ENCODE results near the gene MLLT3. TPM values are rescaled to one million over a fixed set of nuclear protein-coding genes. Genes with fewer than 3 reads are reported as not detected.

MLLT3 gene
- total and polyA plus RNA-seq, 2 of the 8 experiments (the other 6 are each of a cell fraction or from before 2014, with no cell fraction given): 5.9 to 9.6 TPM

DNA sequence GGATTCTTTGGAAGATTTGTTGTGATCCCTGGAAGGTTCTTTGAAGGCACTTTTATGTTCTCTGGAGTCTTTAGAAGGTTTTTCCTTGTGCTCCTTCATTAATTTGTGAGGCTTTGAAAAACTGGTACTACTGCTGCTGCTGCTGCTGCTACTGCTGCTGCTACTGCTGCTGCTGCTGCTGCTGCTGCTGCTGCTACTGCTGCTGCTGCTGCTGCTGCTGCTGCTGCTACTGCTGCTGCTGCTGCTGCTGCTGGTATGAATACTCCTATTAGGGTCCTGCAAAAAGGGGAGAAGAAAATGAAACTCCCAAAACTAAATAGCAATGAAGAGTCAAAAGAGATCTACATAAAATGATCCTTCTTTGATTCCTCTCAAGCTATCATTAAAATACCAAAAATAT is 208.1 kb downstream of the MLLT3 start (continued):
- TF ChIP-seq, protein P1, sequence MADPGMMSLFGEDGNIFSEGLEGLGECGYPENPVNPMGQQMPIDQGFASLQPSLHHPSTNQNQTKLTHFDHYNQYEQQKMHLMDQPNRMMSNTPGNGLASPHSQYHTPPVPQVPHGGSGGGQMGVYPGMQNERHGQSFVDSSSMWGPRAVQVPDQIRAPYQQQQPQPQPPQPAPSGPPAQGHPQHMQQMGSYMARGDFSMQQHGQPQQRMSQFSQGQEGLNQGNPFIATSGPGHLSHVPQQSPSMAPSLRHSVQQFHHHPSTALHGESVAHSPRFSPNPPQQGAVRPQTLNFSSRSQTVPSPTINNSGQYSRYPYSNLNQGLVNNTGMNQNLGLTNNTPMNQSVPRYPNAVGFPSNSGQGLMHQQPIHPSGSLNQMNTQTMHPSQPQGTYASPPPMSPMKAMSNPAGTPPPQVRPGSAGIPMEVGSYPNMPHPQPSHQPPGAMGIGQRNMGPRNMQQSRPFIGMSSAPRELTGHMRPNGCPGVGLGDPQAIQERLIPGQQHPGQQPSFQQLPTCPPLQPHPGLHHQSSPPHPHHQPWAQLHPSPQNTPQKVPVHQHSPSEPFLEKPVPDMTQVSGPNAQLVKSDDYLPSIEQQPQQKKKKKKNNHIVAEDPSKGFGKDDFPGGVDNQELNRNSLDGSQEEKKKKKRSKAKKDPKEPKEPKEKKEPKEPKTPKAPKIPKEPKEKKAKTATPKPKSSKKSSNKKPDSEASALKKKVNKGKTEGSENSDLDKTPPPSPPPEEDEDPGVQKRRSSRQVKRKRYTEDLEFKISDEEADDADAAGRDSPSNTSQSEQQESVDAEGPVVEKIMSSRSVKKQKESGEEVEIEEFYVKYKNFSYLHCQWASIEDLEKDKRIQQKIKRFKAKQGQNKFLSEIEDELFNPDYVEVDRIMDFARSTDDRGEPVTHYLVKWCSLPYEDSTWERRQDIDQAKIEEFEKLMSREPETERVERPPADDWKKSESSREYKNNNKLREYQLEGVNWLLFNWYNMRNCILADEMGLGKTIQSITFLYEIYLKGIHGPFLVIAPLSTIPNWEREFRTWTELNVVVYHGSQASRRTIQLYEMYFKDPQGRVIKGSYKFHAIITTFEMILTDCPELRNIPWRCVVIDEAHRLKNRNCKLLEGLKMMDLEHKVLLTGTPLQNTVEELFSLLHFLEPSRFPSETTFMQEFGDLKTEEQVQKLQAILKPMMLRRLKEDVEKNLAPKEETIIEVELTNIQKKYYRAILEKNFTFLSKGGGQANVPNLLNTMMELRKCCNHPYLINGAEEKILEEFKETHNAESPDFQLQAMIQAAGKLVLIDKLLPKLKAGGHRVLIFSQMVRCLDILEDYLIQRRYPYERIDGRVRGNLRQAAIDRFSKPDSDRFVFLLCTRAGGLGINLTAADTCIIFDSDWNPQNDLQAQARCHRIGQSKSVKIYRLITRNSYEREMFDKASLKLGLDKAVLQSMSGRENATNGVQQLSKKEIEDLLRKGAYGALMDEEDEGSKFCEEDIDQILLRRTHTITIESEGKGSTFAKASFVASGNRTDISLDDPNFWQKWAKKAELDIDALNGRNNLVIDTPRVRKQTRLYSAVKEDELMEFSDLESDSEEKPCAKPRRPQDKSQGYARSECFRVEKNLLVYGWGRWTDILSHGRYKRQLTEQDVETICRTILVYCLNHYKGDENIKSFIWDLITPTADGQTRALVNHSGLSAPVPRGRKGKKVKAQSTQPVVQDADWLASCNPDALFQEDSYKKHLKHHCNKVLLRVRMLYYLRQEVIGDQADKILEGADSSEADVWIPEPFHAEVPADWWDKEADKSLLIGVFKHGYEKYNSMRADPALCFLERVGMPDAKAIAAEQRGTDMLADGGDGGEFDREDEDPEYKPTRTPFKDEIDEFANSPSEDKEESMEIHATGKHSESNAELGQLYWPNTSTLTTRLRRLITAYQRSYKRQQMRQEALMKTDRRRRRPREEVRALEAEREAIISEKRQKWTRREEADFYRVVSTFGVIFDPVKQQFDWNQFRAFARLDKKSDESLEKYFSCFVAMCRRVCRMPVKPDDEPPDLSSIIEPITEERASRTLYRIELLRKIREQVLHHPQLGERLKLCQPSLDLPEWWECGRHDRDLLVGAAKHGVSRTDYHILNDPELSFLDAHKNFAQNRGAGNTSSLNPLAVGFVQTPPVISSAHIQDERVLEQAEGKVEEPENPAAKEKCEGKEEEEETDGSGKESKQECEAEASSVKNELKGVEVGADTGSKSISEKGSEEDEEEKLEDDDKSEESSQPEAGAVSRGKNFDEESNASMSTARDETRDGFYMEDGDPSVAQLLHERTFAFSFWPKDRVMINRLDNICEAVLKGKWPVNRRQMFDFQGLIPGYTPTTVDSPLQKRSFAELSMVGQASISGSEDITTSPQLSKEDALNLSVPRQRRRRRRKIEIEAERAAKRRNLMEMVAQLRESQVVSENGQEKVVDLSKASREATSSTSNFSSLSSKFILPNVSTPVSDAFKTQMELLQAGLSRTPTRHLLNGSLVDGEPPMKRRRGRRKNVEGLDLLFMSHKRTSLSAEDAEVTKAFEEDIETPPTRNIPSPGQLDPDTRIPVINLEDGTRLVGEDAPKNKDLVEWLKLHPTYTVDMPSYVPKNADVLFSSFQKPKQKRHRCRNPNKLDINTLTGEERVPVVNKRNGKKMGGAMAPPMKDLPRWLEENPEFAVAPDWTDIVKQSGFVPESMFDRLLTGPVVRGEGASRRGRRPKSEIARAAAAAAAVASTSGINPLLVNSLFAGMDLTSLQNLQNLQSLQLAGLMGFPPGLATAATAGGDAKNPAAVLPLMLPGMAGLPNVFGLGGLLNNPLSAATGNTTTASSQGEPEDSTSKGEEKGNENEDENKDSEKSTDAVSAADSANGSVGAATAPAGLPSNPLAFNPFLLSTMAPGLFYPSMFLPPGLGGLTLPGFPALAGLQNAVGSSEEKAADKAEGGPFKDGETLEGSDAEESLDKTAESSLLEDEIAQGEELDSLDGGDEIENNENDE (IDR thresholded peaks at IDR 0.05; ENCODE audit: insufficient replicate concordance, low read length): no peak
- TF ChIP-seq SIRT6 (IDR thresholded peaks at IDR 0.05; ENCODE audit: low read length) (no peak), KDM4A (IDR thresholded peaks at IDR 0.05; ENCODE audit: low read depth, low read length, severe bottlenecking) (no peak), RBBP5 (IDR thresholded peaks at IDR 0.05; ENCODE audit: borderline replicate concordance, low read depth, low read length) (no peak), RAD21 (IDR thresholded peaks at IDR 0.05 in 1 of 2, conservative IDR thresholded peaks at IDR 0.05 in 1 of 2; ENCODE audit: low read depth in 2 of 2, low read length in 2 of 2) (no peak)

Measured in H1 (cell line).